22Rv1 (cell line): Measurements from ENCODE around the gene CDH8.

ENCODE experiments used
- H3K27ac ChIP-seq: fragments of 450-650 bp; 2 replicates; pipeline ENCODE4 v1.5.1; 2017
- ZFX ChIP-seq: fragments of 450-650 bp; IDR thresholded peaks from 2 replicates; pipeline ENCODE4 v1.6.1; 2017; ENCODE audit warnings: antibody characterized with exemption, borderline replicate concordance
- TF ChIP-seq, protein P1 (sequence below): fragments of 450-650 bp; IDR thresholded peaks from 2 replicates; pipeline ENCODE4 v1.5.1; 2017; ENCODE audit warnings: mild to moderate bottlenecking

CDH8 gene

DNA sequence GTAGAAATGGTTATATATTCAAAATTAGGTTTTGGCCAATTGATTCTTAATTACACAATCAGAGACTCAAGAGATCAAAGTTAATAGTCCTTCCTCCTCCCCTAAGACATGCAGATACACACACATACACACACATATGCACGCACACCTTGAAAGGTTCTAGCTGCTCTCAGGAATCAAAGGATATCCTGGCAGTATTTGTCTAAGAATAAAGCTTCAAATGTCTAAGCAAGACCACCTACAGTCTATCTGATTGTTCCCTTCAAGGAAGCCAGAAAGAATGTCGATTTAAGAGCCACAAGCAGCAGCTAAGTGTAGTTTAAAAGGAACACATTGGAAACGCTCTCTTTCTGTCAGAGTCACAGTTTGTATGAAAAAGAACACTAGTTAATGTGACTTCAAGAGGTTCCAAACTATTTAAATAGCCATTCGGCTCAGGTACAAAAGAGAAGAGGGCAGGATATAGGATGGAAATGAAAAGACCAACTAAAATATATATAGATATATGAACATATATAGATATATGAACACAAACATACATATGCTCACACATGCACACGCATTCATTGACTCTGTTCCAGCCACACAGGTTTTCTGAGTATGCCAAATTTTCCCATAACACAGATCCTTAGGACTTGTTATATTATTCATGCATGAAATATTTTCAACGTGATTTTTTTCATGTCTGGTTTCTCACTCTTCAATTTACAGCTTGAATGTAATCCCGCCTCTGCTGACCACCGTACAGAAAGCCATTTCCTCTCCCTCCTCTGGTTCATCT lies 79.0 kb downstream of the CDH8 start:
- no peak overlapping the region for H3K27ac ChIP-seq
- TF ChIP-seq ZFX, result no peak
- TF ChIP-seq, protein P1, sequence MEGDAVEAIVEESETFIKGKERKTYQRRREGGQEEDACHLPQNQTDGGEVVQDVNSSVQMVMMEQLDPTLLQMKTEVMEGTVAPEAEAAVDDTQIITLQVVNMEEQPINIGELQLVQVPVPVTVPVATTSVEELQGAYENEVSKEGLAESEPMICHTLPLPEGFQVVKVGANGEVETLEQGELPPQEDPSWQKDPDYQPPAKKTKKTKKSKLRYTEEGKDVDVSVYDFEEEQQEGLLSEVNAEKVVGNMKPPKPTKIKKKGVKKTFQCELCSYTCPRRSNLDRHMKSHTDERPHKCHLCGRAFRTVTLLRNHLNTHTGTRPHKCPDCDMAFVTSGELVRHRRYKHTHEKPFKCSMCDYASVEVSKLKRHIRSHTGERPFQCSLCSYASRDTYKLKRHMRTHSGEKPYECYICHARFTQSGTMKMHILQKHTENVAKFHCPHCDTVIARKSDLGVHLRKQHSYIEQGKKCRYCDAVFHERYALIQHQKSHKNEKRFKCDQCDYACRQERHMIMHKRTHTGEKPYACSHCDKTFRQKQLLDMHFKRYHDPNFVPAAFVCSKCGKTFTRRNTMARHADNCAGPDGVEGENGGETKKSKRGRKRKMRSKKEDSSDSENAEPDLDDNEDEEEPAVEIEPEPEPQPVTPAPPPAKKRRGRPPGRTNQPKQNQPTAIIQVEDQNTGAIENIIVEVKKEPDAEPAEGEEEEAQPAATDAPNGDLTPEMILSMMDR, result no peak

DNA sequence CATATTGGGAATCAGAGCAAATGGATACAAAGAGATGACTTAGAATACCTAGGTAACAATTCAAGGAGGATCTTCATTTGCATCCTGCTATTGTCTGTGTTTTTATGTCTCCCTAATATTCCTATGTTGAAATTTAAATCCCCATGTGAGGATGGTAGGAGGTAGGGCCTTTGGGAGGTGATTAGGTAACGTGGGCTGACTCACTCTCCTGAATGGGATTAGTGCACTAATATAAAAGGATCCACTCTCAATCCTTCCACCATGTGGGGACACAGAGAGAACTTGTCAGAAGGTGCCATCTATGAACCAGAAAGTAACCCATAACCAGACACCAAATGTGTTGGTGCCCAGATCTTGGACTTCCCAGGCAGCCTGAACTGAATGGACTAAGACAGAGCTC lies 83.4 kb downstream of the CDH8 start:
- no peak overlapping the region for H3K27ac ChIP-seq
- TF ChIP-seq ZFX, result no peak
- TF ChIP-seq, protein P1, result no peak

DNA sequence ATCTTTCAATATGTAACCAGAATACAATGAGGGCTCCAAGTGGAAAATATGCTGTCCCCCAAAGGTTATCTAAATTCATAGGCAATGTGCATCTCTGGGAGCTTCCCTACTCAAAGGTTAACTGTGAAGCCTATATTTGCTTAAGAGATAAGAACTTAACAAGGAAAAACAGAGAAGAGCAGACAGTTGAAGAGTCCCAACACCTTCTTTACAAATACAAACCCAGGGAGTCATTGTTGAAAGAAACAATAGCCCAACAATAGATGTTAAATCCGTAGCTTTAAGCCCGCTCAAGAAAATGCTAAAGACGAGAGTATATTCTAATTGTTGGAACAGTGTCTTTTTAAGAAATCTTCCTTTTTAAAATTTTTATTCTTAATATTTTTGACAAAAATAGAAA lies 87.8 kb downstream of the CDH8 start:
- H3K27ac ChIP-seq, result no peak overlapping the region
- TF ChIP-seq, protein P1, result no peak
- TF ChIP-seq ZFX, result no peak

DNA sequence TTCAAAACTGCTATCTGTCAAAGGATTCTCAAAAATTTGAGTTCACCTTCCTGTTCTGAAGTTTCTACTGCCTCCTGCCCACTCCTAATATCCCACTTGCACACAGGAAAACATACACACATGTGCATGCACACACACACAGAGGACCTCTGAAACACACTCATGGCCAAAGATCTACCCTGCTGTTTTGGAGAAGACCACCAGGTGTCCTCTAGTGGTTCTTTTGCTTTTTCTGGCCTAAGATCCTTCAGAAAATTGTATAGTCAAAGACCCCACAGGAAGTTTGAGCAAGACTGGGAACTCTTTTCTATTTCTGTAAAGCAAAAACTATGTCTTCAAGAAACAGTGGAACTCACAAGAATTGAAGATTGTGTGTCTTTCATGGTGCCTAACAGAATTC lies 90.2 kb downstream of the CDH8 start:
- TF ChIP-seq ZFX, result no peak
- TF ChIP-seq, protein P1, result no peak
- H3K27ac ChIP-seq, result no peak overlapping the region

DNA sequence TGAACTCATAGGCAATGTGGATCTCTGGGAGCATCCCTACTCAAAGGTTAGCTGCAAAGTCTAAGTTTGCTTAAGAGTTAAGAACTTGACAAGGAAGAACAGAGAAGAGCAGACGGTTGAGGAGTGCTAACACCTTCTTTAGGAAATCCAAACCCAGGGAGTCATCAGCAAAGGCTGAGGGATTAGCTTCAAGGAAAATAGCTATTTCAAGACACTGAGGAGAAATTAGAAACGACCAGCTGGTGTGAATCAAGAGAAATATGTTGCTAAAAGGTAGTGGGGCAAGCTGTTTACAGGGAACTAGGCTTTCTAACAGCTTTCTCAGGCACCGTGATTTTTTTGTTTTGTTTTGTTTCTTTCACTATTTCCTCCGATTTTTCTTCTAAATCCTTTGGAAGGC lies 90.7 kb downstream of the CDH8 start:
- no peak for TF ChIP-seq ZFX
- TF ChIP-seq, protein P1, result no peak
- H3K27ac ChIP-seq, result no peak overlapping the region

DNA sequence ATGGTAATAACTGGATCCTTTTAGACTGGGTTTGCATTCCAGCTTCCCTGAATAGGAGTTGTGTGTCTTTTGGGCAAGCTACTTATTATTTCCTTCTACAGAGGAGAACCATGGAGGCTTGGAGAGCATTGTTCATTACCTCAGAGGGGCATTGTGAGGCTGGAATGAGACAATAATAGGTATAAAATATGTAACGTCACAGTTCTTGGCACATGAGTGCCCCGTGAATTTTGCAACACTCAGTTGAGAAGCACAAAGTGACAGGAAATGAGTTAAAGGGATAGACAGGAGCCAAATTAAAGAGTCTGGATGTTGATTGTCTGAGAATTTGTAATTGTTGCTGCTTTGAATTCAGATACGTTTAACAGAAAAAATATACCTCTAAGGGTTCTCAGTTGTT lies 92.2 kb downstream of the CDH8 start:
- H3K27ac ChIP-seq, result no peak overlapping the region
- TF ChIP-seq ZFX, result no peak
- TF ChIP-seq, protein P1, result no peak

DNA sequence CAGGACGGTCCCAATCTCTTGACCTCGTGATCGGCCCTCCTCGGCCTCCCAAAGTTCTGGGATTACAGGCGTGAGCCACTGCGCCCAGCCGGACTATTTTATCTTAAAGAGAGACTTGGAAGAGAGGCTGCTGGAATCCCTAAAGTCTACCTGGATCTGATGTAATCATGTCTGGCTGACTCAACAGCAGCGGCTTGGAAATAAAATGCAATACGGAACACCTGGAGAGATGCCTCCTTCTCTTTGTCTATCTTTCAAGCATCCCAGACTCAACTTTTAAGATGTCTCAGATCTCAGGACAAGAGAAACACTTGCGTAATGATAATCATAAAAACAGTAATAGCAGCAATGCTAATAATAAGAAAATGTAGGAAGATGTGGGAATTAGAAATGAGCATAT lies 95.6 kb downstream of the CDH8 start:
- no peak overlapping the region for H3K27ac ChIP-seq

More for the DNA sequence above, 95.6 kb downstream of the CDH8 start:
- TF ChIP-seq ZFX, result no peak
- TF ChIP-seq, protein P1, result no peak
